Brain microvascular endothelial cell (primary cell): ENCODE data around the gene ILK.
A peak's percentile ranks its signal among the peaks of the same experiment; 100 is the strongest.

ENCODE experiments used
- DNase-seq: peaks from one replicate; pipeline ENCODE4 v3.0.0-alpha.2; 2020
- H3K27ac ChIP-seq: fragments of 250-450 bp; sonication (Bioruptor Pico); 2 replicates; pipeline ENCODE4 v1.5.1; 2020; ENCODE audit warnings: mild to moderate bottlenecking, moderate library complexity
- H3K27me3 ChIP-seq: fragments of 250-450 bp; sonication (Bioruptor Pico); replicated peaks from 2 replicates; pipeline ENCODE4 v1.5.1; 2020; ENCODE audit warnings: mild to moderate bottlenecking
- H3K36me3 ChIP-seq: fragments of 250-450 bp; sonication (Bioruptor Pico); replicated peaks from 2 replicates; pipeline ENCODE4 v1.5.1; 2020; ENCODE audit warnings: mild to moderate bottlenecking
- H3K4me3 ChIP-seq: 2 replicates; pipeline ENCODE4 v1.5.1; 2011; ENCODE audit warnings: low read depth, mild to moderate bottlenecking, control low read depth, low read length, moderate library complexity
- CTCF ChIP-seq: IDR thresholded peaks from 2 replicates; pipeline ENCODE4 v1.5.1; 2011; ENCODE audit warnings: low read depth, mild to moderate bottlenecking, moderate library complexity, low read length, control low read depth, inconsistent platforms; ENCODE audit errors: missing control alignments
- in situ Hi-C: cut with HindIII; loops from 2 replicates; pipeline ENCODE4 v1.10.0; 2017; ENCODE audit warnings: low sequenced_read_pairs, low pct_ligation_motif_present

The ILK gene

DNA sequence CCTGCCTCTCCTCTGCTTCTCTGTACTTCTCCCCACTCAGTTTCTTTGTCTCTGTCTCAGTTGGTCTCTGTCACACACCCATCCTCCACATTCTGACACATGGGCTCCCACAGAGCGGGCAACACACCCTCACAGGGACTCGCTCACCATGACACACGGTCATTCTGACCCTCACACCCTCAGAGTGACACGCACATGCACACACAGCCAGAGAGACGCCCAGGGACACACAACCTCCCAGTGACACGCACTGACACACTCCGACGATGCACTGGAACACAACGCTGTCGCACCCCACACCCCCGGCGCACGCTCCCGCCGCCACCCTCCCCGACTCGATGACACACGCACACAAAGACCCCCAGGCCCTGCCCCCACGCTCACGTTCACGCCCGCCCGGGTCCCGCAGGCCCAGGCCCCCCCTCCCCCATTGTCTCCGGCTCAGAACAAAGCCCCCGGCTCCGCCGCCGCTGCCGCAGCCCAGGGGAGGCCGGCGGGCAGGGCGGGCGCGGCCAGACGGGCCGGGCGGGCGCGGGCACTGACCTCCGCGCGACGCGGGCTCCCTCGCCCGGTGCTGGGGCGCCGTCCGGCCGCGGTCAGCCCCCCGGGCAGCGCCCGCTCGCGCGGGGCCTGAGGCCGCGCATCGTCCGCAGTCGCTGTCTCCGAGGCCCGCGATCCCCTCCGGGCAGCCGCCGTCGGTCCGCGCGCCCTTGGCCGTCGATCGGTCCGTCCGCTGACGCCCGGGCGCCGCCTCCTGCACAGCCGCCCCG is 51.6 kb downstream of the ILK start:
- no peak for DNase-seq
- H3K27ac ChIP-seq, result no peak overlapping the region
- peak overlapping the region; percentile 26 for H3K4me3 ChIP-seq
- no peaks in the 10 kb centered on the region for H3K36me3 ChIP-seq
- in situ Hi-C loops, result no loop called here
- no peak for TF ChIP-seq CTCF
- H3K27me3 ChIP-seq, result peaks cover 46% of the 10 kb centered on the region

DNA sequence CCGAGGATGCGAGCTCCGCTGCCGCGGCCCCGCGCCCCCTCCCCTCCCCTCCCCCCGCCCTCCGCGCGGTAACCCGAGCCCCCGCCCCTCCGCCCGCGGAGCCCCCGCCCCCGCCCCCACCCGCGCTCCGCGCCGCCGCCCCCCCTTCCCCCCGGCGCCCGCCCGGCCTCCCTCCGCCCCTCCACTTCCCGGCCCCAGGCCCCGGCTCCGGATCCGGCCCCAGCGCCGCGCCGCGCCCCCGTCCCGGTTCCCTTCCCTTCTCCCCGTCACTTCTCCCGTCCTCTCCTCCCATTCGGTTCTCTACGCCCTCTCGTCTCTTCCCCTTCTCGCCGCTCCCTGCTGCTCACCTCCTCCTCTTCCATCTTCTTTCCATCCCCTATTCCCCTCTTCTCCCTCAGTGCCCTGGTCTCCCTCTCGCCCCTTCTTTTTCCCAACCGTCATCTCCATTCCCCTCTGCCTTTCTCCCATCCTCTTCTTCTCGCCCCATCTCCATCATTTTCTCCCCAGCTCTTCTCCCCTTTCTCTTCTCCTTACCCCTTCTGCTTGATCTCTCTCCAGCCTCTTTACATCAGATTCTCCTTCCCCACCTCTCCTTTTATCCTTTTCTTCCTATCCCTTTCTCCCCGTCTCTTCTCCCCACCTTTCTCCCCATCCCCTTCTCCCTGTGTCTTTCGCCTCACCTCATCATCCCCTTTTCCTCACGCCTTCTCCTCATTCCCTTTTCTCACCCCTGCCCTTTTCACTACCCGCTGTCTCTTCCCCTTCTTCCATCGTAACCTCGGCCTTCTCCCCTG is 52.4 kb downstream of the ILK start, which contains the start of gene DCHS1:
Gene DCHS1, minus strand, starts transcription at position 20 of the 794 bp plus-strand sequence. CDS start 14,196 bp downstream, outside the sequence.
- H3K27ac ChIP-seq, result no peak within 1 kb of the TSS

GRCh38 chr11:6656584-6656915 is 53.0 kb downstream of the ILK start:
- Histone ChIP-seq H3K27me3 (peaks cover 42% of the 10 kb centered on the region), H3K27ac (no peak overlapping the region), H3K36me3 (no peaks in the 10 kb centered on the region), H3K4me3 (no peak overlapping the region)
- no peak for DNase-seq
- in situ Hi-C loops, result no loop called here
- no peak for TF ChIP-seq CTCF

More for the DNA sequence above, 52.4 kb downstream of the ILK start, which contains the start of gene DCHS1:
- in situ Hi-C loops, result no loop called here
- Histone ChIP-seq H3K27me3 (peaks cover 42% of the 10 kb centered on the region), H3K4me3 (peak within 1 kb of the TSS; percentile 27), H3K36me3 (no peaks in the 10 kb centered on the region)
- TF ChIP-seq CTCF, result no peak
- DNase-seq, result no peak

DNA sequence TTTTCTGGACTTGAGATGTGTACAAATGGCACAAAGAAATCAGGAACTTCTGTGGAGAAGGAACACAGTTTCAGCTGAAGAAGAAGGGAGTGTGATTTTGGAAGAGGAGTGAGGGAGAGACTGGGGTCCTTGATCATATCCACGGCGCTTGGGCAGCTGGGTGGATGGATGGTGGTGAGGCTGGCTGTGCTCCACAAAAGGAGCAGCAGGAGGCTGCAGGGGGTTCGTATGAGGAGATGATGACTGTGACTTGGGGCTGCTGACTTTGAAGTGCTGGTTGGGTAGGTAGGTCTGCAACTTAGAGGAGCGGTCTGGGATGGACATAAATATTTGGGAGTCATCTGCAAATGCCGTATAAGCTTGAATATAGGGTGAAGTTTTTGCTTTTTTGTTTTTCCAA is 53.4 kb downstream of the ILK start:
- in situ Hi-C loops, result no loop called here
- H3K27ac ChIP-seq, result no peak overlapping the region
- DNase-seq, result no peak
- no peak overlapping the region for H3K4me3 ChIP-seq
- no peak for TF ChIP-seq CTCF
- H3K27me3 ChIP-seq, result peaks cover 42% of the 10 kb centered on the region
- no peaks in the 10 kb centered on the region for H3K36me3 ChIP-seq

- no peak for TF ChIP-seq CTCF
- no peak for DNase-seq
- Histone ChIP-seq H3K27ac (no peak overlapping the region), H3K36me3 (no peaks in the 10 kb centered on the region), H3K27me3 (peaks cover 39% of the 10 kb centered on the region), H3K4me3 (no peak overlapping the region)
- in situ Hi-C loops, result no loop called here
These were observed 53.8 kb downstream of the ILK start for GRCh38 chr11:6657346-6657745.
